Measurements from ENCODE around the gene CEBPZOS. TPM values are rescaled to one million over a fixed set of nuclear protein-coding genes. Genes with fewer than 3 reads are reported as not detected.
A peak's percentile ranks its signal among the peaks of the same experiment; 100 is the strongest.

Gene CEBPZOS
- total and polyA plus RNA-seq, 2 donors (not counting 1 experiment from before 2014, with no cell fraction given) = 16.8 to 50.0 TPM

DNA sequence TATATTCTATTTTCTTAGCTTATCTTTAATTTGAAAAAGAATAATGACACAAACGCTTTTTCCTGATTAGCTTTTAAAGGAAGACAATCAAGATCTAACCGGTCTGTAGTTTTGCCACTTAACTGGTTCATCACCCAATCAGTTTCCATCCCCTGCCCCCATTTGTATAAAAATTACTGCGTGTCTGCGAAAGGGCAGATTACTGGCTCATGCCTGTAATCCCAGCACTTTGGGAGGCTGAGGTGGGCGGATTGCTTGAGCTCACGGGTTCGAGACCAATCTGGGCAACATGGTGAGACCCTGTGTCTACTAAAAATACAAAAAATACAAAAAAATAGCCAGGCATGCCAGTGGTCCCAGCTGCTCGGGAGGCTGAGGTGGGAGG is 2.4 kb downstream of the CEBPZOS start:
- no peak overlapping the region for H3K4me3 ChIP-seq (replicated peaks in 1 of 4; ENCODE audit: control extremely low read depth in 1 of 4, insufficient read depth in 1 of 4, low read depth in 3 of 4, low read length in 4 of 4)
- H2AFZ ChIP-seq (ENCODE audit: low read length) = no peak overlapping the region
- H4K20me1 ChIP-seq (ENCODE audit: control insufficient read depth, extremely low read depth, insufficient read depth, low read length) = no peaks in the 10 kb centered on the region
- no peak overlapping the region for H3K27ac ChIP-seq (ENCODE audit: insufficient read depth, low read length)
- H3K79me2 ChIP-seq (ENCODE audit: control insufficient read depth, insufficient read depth, low read length) = peaks cover 38% of the 10 kb centered on the region
- peaks cover 1% of the 10 kb centered on the region for H3K36me3 ChIP-seq (ENCODE audit: control insufficient read depth, insufficient read depth, low read length)
- no peak for TF ChIP-seq EZH2 (IDR thresholded peaks at IDR 0.05; ENCODE audit: low read length, missing control alignments)
- no peak for TF ChIP-seq CTCF (conservative IDR thresholded peaks at IDR 0.05 in 1 of 2, IDR thresholded peaks at IDR 0.05 in 1 of 2; ENCODE audit: low read depth in 1 of 2, low read length in 2 of 2)
- H3K9me3 ChIP-seq (ENCODE audit: control insufficient read depth, insufficient read depth, low read depth, low read length) = no peaks in the 10 kb centered on the region
- no peaks in the 10 kb centered on the region for H3K4me1 ChIP-seq (ENCODE audit: control insufficient read depth, extremely low read depth, insufficient read depth, low read length)
- H3K9ac ChIP-seq (ENCODE audit: insufficient read depth, low read length) = no peak overlapping the region
- no peaks in the 10 kb centered on the region for H3K27me3 ChIP-seq (ENCODE audit: control insufficient read depth, insufficient read depth, low read length)
- no peak for DNase-seq (ENCODE audit: low read depth in 2 of 2)
- H3K4me2 ChIP-seq (ENCODE audit: extremely low read depth, insufficient read depth, low read length) = no peak overlapping the region

GRCh38 chr2:37201208-37201607 is 4.9 kb downstream of the CEBPZOS start:
- H4K20me1 ChIP-seq (ENCODE audit: control insufficient read depth, extremely low read depth, insufficient read depth, low read length) = no peaks in the 10 kb centered on the region
- no peak overlapping the region for H2AFZ ChIP-seq (ENCODE audit: low read length)
- H3K36me3 ChIP-seq (ENCODE audit: control insufficient read depth, insufficient read depth, low read length) = peaks cover 3% of the 10 kb centered on the region
- peak in 1 of 2 donors; percentile 42 for DNase-seq (ENCODE audit: low read depth in 2 of 2)
- H3K4me1 ChIP-seq (ENCODE audit: control insufficient read depth, extremely low read depth, insufficient read depth, low read length) = no peaks in the 10 kb centered on the region
- H3K27me3 ChIP-seq (ENCODE audit: control insufficient read depth, insufficient read depth, low read length) = no peaks in the 10 kb centered on the region
- no peak overlapping the region for H3K4me2 ChIP-seq (ENCODE audit: extremely low read depth, insufficient read depth, low read length)
- peaks cover 40% of the 10 kb centered on the region for H3K79me2 ChIP-seq (ENCODE audit: control insufficient read depth, insufficient read depth, low read length)
- H3K9ac ChIP-seq (ENCODE audit: insufficient read depth, low read length) = no peak overlapping the region
- no peak overlapping the region for H3K27ac ChIP-seq (ENCODE audit: insufficient read depth, low read length)
- no peak overlapping the region for H3K4me3 ChIP-seq (replicated peaks in 1 of 4; ENCODE audit: control extremely low read depth in 1 of 4, insufficient read depth in 1 of 4, low read depth in 3 of 4, low read length in 4 of 4)
- no peaks in the 10 kb centered on the region for H3K9me3 ChIP-seq (ENCODE audit: control insufficient read depth, insufficient read depth, low read depth, low read length)
- no peak for TF ChIP-seq CTCF (conservative IDR thresholded peaks at IDR 0.05 in 1 of 2, IDR thresholded peaks at IDR 0.05 in 1 of 2; ENCODE audit: low read depth in 1 of 2, low read length in 2 of 2)
- TF ChIP-seq EZH2 (IDR thresholded peaks at IDR 0.05; ENCODE audit: low read length, missing control alignments) = no peak

GRCh38 chr2:37201766-37202165 is 5.5 kb downstream of the CEBPZOS start:
- H3K9me3 ChIP-seq (ENCODE audit: control insufficient read depth, insufficient read depth, low read depth, low read length) = no peaks in the 10 kb centered on the region
- H3K4me3 ChIP-seq (replicated peaks in 1 of 4; ENCODE audit: control extremely low read depth in 1 of 4, insufficient read depth in 1 of 4, low read depth in 3 of 4, low read length in 4 of 4) = no peak overlapping the region
- H3K9ac ChIP-seq (ENCODE audit: insufficient read depth, low read length) = no peak overlapping the region
- no peak overlapping the region for H3K4me2 ChIP-seq (ENCODE audit: extremely low read depth, insufficient read depth, low read length)
- H4K20me1 ChIP-seq (ENCODE audit: control insufficient read depth, extremely low read depth, insufficient read depth, low read length) = no peaks in the 10 kb centered on the region
- no peak overlapping the region for H3K27ac ChIP-seq (ENCODE audit: insufficient read depth, low read length)
- peaks cover 5% of the 10 kb centered on the region for H3K36me3 ChIP-seq (ENCODE audit: control insufficient read depth, insufficient read depth, low read length)
- no peak overlapping the region for H2AFZ ChIP-seq (ENCODE audit: low read length)
- no peaks in the 10 kb centered on the region for H3K4me1 ChIP-seq (ENCODE audit: control insufficient read depth, extremely low read depth, insufficient read depth, low read length)
- H3K79me2 ChIP-seq (ENCODE audit: control insufficient read depth, insufficient read depth, low read length) = peaks cover 40% of the 10 kb centered on the region
- H3K27me3 ChIP-seq (ENCODE audit: control insufficient read depth, insufficient read depth, low read length) = no peaks in the 10 kb centered on the region
- peak in 1 of 2 donors; percentile 70 for DNase-seq (ENCODE audit: low read depth in 2 of 2)
- no peak for TF ChIP-seq EZH2 (IDR thresholded peaks at IDR 0.05; ENCODE audit: low read length, missing control alignments)
- TF ChIP-seq CTCF (conservative IDR thresholded peaks at IDR 0.05 in 1 of 2, IDR thresholded peaks at IDR 0.05 in 1 of 2; ENCODE audit: low read depth in 1 of 2, low read length in 2 of 2) = no peak

Data from fibroblast of lung (primary cell).